ENCODE results near the gene C6orf89.

Gene C6orf89

DNA sequence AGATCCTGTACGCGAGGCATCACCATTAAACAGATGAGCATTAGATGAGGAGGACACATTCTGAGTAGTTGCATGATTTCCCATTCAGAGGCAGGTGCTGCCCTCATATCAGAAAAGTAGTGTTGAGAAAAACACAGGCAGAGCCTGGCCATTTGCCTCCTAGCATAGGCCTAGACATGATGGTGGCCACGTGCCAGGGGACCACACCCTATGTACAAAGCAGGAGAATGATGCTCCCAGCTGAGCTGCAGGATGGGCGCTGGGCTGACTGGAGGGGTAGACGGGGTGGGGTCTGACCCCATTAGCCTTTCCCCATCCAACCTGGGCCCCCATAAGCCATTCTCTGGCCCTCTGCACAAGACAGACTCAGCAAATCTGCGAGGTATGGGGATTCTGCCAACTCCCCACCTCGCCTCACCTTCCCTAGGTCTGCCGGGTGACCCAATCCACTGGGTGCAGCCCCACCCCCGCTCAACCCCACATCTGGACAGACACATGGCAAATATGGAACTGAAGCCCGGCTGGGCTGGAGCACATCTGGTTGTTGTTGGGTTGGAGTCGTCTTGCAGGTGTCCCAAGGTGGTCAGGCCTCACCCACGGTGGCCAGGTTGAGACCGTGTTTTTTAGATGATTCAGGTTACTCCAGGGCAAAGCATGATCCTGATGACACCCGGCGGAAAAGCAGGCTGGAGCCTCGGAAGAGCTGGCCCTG, 82.7 kb downstream of the C6orf89 start:
- no peak for DNase-seq (ENCODE audit: low read depth)

DNA sequence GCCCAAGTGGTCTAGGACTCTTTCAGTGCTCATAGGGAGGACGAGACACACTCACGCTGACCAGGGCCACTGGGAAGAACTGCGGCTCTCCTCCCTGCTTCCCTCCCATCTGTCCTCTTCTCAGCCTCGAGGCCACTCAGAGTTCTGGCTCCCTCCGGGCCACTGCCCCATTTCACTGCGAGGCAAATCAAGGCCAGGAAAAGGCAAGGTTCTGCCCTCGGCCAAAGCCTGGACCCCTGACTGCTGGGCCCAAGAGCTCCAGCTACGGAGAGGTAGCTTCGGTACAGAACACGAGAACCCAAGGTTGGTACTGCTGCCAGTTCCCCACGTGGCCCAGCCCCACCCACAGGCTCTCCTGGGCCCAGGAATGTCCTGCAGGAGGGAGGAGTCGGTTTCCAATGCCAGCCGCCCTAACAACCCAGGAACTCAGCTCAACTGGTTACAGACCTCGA, 83.5 kb downstream of the C6orf89 start:
- DNase-seq (ENCODE audit: low read depth) = no peak

DNA sequence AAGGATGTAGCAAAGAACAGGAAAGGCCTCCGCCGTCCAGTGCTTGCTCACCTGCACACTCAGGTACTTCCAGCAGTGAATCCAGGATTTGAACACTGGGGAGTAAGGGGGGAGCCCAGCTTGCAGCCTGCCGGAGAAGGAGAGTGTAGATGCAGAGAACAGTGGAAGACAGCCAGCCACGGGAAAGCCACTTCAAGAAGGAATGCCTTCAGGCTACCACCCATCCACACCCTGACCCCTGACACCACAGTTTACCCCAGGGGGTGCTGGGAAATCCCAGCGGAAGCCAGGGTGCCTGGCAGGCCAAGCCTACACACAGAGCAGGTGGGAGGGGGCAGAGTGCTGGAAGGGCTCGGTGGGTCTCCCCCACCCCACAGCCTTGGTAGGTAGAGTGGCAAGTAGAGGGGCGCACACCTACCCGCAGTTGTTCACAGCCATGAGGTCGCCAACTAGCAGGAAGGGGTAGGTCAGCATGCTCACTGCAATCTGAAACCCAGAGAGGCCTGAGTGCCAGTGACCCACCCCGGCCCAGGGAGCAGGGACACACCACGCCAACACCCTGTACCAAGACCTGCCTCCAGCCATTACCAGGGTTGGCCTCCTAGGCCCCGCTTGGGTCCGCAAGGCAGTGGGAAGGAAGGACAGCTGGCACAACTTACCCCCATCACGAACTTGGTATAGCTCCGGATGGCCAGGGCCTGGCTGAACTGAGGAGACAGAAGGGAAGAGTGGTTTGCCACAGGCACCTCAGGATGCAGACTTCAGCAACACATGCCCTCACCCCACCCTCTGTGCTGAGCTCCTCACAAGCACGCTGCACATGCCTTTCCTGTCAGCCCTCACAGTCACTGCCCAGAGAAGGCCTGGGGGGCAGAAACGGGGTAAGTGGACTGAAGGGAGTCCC, 84.5 kb downstream of the C6orf89 start:
- no peak for DNase-seq (ENCODE audit: low read depth)

DNA sequence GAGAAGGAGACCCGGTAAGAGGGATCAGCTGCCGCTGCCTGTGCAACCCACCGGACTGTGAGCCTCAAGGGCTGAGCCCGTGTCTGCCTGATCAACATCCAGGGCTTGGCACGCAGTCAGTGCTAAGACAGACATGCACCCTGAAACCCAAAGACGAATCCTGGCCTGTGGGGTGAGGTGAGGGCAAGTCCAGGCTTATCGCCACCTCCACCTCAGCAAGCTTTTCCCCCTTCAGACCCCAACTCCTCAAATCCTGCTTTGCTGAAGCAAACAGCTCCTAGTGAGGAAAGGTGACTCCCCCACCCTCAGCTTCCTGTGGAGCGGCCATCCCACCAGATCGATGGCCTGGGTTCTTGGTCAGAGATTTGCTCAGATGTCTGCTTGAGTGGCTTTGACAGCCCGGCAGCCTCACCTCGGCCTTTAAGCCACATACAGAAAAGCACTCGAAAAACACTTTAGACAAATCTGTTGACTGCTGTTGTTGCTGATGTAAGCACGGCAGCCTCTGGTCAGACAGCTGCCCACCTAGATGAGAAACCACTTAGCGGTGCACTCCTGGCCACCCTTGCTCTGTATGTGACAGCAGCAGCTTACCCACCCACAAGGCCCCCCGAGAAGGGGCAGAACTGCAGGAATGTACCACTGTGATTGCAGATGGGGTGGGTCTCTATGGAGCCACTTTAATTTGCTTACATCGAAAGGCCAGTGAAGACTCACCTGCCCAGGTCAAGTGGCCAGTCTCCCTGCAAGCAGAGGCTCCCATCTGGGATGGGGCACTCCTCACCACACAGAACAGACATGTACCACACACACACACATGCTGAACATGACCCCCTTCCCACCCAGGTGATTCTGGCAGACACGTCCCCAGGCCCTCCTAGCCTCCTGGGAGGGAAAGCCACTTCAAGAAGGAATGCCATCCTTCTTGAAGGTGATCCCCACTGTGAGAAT, 85.4 kb downstream of the C6orf89 start:
- DNase-seq (ENCODE audit: low read depth) = no peak

DNA sequence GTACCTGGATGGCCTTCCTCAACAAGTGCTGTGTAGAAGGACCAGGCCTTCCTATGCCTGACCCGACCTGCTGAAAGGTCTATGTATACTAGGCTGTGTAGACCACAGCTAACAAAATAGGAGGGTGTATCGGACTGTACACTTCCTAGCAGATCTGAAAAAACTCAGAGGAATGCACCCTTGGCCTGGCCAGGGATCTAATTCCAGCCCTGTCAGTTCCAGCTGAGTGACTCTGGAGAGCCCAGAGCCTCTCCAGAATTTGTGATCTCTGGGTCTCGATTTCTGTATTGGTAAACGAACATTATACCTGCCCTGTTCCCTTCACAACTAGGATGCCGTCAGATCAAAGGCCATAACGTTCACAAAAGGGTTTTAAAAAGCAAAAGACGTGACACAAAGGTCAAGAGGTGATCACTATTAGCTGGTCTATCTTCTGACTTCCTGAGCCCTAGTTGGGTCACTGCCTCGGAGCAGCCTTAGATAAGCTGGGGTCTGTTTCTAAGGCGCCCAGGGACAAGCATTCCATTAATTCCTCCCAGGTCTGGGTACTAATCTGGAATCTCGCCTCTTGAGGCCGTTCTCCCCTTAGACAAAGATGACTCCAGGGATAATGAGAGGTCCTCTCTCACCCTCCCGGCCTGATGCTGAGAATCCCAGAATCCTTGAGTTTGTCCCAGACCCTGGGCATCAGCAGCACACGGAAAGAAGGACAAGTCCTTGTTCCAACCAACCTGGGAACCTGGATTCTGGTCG, 86.3 kb downstream of the C6orf89 start:
- DNase-seq (ENCODE audit: low read depth) = no peak

DNA sequence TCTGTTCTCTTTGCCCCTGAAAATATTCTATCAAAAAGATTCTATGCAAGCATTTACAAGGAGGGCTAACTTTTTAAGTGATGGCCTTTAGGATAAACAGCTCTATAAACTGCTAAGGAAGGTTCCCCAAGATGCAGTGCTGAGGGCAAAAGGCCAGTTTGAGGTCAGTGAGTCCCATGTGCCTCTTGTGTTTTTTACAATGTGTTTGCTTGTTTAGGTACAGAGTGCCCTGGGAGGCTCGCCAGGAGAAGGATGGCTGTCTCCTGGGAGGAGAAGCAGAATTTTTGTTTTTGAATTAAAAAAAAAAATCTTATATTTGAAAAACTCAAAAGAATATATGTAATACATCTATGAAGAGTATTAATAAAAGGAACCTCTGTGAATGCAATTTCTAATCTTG, 87.4 kb downstream of the C6orf89 start:
- no peak for DNase-seq (ENCODE audit: low read depth)

DNA sequence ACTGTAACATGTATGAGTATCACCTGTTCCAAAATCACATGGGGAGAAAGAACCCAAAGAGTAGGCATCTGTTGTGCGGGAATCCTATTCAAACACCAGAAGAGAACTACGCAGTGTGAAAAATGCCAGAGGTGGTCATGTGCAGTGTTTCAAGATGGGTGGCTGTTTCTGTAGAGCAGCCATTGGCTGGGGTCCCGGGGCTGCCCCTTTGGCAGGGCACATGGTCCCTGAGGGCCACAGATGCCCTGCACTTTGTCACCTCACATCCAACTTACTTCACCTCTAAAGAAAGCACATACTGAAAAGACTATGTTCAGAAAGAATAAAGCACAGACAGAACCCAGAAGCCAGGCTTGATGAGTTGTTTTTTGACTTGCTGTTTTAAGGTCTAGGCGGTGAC, 87.9 kb downstream of the C6orf89 start:
- no peak for DNase-seq (ENCODE audit: low read depth)

DNA sequence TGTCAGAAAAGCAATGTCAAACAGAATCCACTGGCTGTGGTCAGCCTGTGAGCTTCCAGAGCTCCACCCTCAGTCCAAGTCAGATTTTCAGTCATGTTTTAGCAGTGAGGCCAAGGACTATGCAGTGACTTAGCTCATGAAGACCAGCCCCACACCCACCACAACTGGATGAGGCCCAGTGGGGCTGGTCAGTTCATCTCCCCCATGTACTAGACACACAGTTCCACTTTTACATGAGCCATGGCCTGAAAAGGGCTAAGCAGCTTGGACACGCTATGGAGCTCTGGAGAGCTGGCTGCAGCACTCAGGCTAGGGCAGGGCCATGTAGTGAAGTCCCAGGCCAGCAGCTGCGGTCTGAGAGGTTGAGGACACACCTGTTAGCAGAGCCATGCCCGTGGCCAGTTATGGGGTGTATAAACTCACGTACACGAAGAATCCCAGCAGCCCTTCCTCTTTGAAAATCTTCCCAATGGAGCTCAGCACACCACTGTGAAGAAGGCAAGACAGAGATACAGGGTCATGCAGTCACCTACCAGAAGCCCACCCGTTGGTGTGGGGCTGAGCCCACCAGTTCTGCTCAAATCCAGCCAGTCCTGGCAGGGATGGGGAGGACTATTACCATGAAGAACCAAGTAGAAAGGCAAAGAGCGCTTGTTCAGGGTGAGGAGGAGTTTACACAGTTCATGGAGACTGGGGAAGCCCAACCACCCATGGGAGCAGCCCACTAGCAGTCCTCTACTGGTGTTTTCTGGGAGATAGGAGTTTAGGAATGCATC, 89.7 kb downstream of the C6orf89 start:
- DNase-seq (ENCODE audit: low read depth) = no peak

DNA sequence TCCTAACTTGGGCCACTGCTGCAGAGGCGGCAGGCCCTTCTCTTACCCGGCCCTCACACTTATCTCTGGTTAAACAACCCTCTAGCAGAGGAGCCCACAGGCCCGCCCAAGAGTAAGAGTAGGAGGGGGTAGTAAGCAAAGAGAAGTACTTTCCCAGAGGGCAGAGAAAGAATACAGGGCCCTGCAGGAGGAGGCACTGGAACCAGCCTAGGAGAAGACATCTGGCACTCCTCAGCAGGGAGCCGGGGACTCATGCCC, 90.2 kb downstream of the C6orf89 start:
- DNase-seq (ENCODE audit: low read depth) = no peak

DNA sequence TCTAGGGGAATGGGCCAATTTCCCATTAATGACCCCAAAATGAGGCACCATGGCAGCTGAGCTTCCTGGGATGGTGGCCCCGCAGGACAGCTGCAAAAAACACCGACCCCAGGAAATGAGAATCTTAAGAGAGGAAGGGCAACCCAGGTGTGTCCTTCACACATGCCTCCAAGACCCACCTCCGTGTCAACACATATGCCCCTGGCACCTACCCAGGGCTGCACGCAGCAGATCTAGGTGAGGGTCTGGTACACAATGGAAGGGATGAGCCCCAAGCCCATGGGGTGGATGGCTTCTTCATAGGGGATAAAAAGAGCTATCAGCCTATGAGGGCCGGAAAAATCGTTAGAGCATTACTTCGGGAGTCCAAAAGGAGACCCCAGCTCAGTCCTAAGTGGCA, 90.8 kb downstream of the C6orf89 start:
- no peak for DNase-seq (ENCODE audit: low read depth)

DNA sequence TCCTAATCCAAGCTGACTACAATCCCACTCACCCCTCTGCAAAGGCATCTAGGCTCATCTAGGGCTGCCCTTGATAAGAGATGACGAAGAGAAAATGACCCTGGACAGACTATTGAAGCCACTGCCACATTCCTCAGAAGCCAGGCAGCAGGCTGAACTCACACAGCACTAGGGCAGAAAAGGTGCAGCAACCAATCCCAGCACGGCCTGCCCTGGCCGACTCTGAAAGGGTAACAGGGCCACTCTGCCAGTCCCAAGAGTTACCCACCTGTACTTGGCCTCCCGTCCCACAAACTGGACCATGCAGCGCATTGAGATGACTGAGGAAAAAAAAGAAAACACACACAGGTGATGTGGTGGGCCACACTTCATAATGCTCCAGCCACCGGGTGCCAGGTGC, 91.2 kb downstream of the C6orf89 start:
- no peak for DNase-seq (ENCODE audit: low read depth)

DNA sequence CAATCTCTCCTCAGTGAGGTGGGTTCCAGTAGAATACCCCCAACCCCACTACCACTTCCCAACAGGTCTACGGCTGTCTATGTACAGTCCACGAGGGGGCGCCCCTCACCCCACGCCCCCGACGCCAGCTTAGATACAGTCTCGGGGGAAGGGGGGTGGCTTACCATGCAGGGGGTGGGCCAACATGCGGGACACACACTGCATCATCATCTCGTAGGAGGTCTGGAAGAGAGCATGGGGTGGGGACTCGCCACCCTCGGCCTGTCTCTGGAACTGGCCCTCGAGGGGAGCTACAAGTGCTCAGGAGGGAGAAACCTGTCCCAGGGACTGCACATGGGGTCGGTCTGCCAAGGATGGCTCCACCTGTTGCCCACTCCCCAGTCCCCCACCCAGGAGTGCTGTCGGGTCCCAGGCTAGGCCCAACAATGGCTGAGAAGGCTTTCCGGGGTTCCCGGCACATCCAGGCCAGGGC, 91.8 kb downstream of the C6orf89 start:
- no peak for DNase-seq (ENCODE audit: low read depth)

Measured in stimulated activated CD8-positive, alpha-beta memory T cell treated with anti-CD3 and anti-CD28 coated beads, Interleukin-12 subunit alpha, Interleukin-12 subunit beta, amount 100 ng/mL, for 4 hours (primary cell).